Heart left ventricle (tissue), 16 donors: ENCODE measurements around the gene BTBD16. TPM values are rescaled to one million over a fixed set of nuclear protein-coding genes. Genes with fewer than 3 reads are reported as not detected.

Experiments used
- ATAC-seq, 4 donors: fragments of 200-7000 bp; cut with Tn5 transposase; one replicate each; pipeline ENCODE4 v1.9.1; 2020 to 2022; ENCODE audit warnings: moderate library complexity in 4 of 4, mild to moderate bottlenecking in 3 of 4, moderate number of reproducible peaks in 1 of 4
- DNase-seq, 5 donors: peaks; one replicate each; pipeline ENCODE4 v3.0.0-alpha.2; 2020
- H3K27ac ChIP-seq, 12 donors: fragments of 200-600 bp; sonication (generic) in 4 of 12; one replicate each; pipeline versions ENCODE4 v1.5.0 to v1.8.0; 2016 to 2022; ENCODE audit warnings: mild to moderate bottlenecking in 2 of 12
- H3K27me3 ChIP-seq, 9 donors: fragments of 200-600 bp; sonication (generic) in 2 of 9; one replicate each; pipeline versions ENCODE4 v1.5.1 to v1.8.0; 2016 to 2022; ENCODE audit warnings: mild to moderate bottlenecking in 3 of 9
- H3K36me3 ChIP-seq, 9 donors: fragments of 200-600 bp; sonication (generic) in 2 of 9; one replicate each; pipeline versions ENCODE4 v1.5.0 to v1.8.0; 2018 to 2022; ENCODE audit warnings: mild to moderate bottlenecking in 2 of 9
- H3K4me1 ChIP-seq, 12 donors: fragments of 200-600 bp; sonication (generic) in 4 of 12; one replicate each; pipeline versions ENCODE4 v1.5.0 to v1.8.0; 2016 to 2022; ENCODE audit warnings: mild to moderate bottlenecking in 3 of 12
- H3K4me3 ChIP-seq, 12 donors: fragments of 200-600 bp; sonication (generic) in 4 of 12; one replicate each; pipeline versions ENCODE4 v1.5.0 to v1.8.0; 2017 to 2022; ENCODE audit warnings: mild to moderate bottlenecking in 9 of 12, moderate library complexity in 4 of 12
- H3K9me3 ChIP-seq, 12 donors: fragments of 200-600 bp; sonication (generic) in 4 of 12; one replicate each; pipeline versions ENCODE4 v1.5.0 to v1.8.0; 2016 to 2022; ENCODE audit warnings: mild to moderate bottlenecking in 1 of 12
- POLR2A ChIP-seq, 2 donors: fragments of 450-650 bp; IDR thresholded peaks; one replicate each; pipeline ENCODE4 v1.6.1; 2017; ENCODE audit warnings: antibody characterized with exemption in 2 of 2, mild to moderate bottlenecking in 2 of 2, moderate library complexity in 2 of 2
- WGBS, 4 donors: extraction: QIAGEN DNeasy Blood & Tissue Kit in 2 of 4; methylation state at CpG; one replicate each; pipeline versions ENCODE4 v1.1.5 to v1.1.7; 2013 to 2018; 5-methylcytosine and 5-hydroxymethylcytosine counted together
- intact Hi-C, 10 donors: fragments of 100-400 bp; cut with DNase I; formaldehyde crosslinking; loops; one replicate each; pipeline versions ENCODE4 v1.11.1 to v1.14.2; 2022
- polyA plus RNA-seq, 2 donors: library from polyadenylated mRNA; stranded (reverse); fragments of 200-250 nt; gene quantifications; one replicate each; pipeline ENCODE4 v1.2.3, GENCODE V29; 2013
- total RNA-seq, 9 donors: library from RNA; depleted of rRNA in 2 of 9; stranded (reverse); fragments of >200 nt in 2 of 9; fragmentation: NEBNext Ultra II Directional in 3 of 9; extraction: Animal tissue kit (Norgen Biotek cat#: 25700) in 3 of 9; gene quantifications; one replicate each; pipeline versions ENCODE4 v1.1.0 to v1.2.4, GENCODE V29; 2016 to 2023
- TF ChIP-seq, protein P1 (sequence below), 12 donors: fragments of 200-600 bp; sonication (generic) in 4 of 12; IDR thresholded peaks; one replicate each; pipeline versions ENCODE4 v1.5.0 to v1.8.0; 2018 to 2022; ENCODE audit warnings: antibody characterized with exemption in 12 of 12, mild to moderate bottlenecking in 5 of 12
- donor health status: ischemic (EF 13 %, LVEDD 7.1; RV severe dilation, severe dysfunction).
- donor health status: healthy with polysubstance abuse.
- donor health status: DM: no; HTN: yes; CAD: no.
- donor health status: DM: no; HTN: no; CAD: no.
- donor health status: ischemic (EF 25% LVEDD 6.9; RV normal size, moderate dysfunction).
- donor health status: ischemic (EF 25% LVEDD 5.7; RV mildly dilated, moderate dysfunction).
- donor health status: healthy.
- donor health status: DM: yes; HTN: yes; CAD: no.
- donor health status: ischemic (EF 35%, LVEDD 5.7; RV mildly dilated, moderate dysfunction).
- donor health status: nonischemic (EF 11% LVEDD 7.7; RV severe dilation, severe dysfunction).
- donor health status: DM: yes; HTN: yes; CAD: no.
- donor health status: PGD.
- donor health status: ischemic (EF 29% LVEDD 5.4; RV normal size, mild dysfunction).
- donor health status: nonischemic (EF 23%, LVEDD 6.1; RV moderate dilation, normal function).

Gene BTBD16
- total and polyA plus RNA-seq, 11 donors, result 0.23 to 0.25 TPM; not detected in 9

DNA sequence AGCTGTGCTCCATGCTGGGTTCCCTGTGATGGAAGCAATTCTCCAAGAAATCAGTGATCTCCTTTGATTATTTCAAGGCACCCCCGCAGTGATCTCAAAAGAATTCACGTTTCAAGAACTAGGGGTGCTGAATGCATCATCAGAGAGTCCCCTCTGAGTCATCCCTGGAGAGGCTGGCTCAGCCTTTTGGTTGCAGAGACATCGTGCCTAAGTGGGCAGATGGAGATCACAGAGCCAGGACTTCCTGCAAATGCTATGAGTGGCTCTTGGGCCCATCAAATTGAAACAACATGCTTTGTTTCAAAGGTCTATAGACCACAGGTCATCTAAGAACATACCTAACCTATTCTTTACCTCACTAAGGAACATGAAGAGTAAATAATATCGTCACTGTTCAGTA lies 61.9 kb downstream of the BTBD16 start:
- no peak overlapping the region for H3K27ac ChIP-seq
- intact Hi-C loops, result no loop called here
- ATAC-seq, result no peak
- no peaks in the 10 kb centered on the region for H3K4me1 ChIP-seq
- TF ChIP-seq, protein P1, sequence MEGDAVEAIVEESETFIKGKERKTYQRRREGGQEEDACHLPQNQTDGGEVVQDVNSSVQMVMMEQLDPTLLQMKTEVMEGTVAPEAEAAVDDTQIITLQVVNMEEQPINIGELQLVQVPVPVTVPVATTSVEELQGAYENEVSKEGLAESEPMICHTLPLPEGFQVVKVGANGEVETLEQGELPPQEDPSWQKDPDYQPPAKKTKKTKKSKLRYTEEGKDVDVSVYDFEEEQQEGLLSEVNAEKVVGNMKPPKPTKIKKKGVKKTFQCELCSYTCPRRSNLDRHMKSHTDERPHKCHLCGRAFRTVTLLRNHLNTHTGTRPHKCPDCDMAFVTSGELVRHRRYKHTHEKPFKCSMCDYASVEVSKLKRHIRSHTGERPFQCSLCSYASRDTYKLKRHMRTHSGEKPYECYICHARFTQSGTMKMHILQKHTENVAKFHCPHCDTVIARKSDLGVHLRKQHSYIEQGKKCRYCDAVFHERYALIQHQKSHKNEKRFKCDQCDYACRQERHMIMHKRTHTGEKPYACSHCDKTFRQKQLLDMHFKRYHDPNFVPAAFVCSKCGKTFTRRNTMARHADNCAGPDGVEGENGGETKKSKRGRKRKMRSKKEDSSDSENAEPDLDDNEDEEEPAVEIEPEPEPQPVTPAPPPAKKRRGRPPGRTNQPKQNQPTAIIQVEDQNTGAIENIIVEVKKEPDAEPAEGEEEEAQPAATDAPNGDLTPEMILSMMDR (IDR thresholded peaks at IDR 0.05), result no peak
- no peak for TF ChIP-seq POLR2A (IDR thresholded peaks at IDR 0.05)
- WGBS, 4 donors, result 74 to 88% (median 77%) methylated on average over 4 of the region's 4 CpGs
- no peaks in the 10 kb centered on the region for H3K36me3 ChIP-seq
- no peaks in the 10 kb centered on the region for H3K9me3 ChIP-seq
- DNase-seq, result no peak
- no peaks in the 10 kb centered on the region for H3K27me3 ChIP-seq
- H3K4me3 ChIP-seq, result no peak overlapping the region

DNA sequence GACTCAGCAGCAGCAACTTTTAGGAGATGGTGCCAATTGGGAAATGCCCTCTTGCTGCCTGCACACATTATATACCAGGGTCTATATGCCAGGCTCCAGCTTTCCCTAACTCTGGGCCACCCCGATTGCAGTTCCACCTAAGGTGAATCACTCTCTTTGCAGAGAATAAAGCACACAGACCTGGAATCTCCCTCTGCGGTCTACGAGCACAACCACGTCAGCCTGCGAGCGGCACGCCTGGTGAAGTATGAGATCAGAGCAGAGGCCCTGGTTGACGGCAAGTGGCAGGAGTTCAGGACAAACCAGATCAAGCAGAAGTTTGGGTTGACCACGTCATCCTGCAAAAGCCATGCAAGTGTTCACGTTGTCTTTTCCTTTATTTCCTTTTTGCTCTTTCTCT lies 65.2 kb downstream of the BTBD16 start:
- Histone ChIP-seq H3K36me3 (no peaks in the 10 kb centered on the region), H3K27ac (no peak overlapping the region), H3K9me3 (no peaks in the 10 kb centered on the region), H3K4me3 (no peak overlapping the region), H3K4me1 (peaks cover 0 to 23% (median 5%) of the 10 kb centered on the region in 12 donors), H3K27me3 (no peaks in the 10 kb centered on the region)
- 87 to 96% (median 91%) methylated on average over 10 of the region's 10 CpGs for WGBS, 4 donors
- intact Hi-C loops, result loop anchor here in 1 of 10 donors (5.0 kb wide), 1 partner anchor 34 kb away; no protein-coding TSS in a partner anchor
- TF ChIP-seq, protein P1 (IDR thresholded peaks at IDR 0.05), result no peak
- TF ChIP-seq POLR2A (IDR thresholded peaks at IDR 0.05), result no peak
- no peak for DNase-seq
- no peak for ATAC-seq

- 77 to 87% (median 82%) methylated on average over 3 of the region's 3 CpGs for WGBS, 4 donors
- Histone ChIP-seq H3K4me1 (peaks cover 0 to 29% (median 7%) of the 10 kb centered on the region in 12 donors), H3K36me3 (no peaks in the 10 kb centered on the region), H3K27me3 (no peaks in the 10 kb centered on the region), H3K9me3 (no peaks in the 10 kb centered on the region), H3K4me3 (no peak overlapping the region), H3K27ac (no peak overlapping the region)
- intact Hi-C loops, result loop anchor here in 1 of 10 donors (5.0 kb wide), 1 partner anchor 35 kb away; no protein-coding TSS in a partner anchor
- no peak for ATAC-seq
- no peak for DNase-seq
- TF ChIP-seq, protein P1 (IDR thresholded peaks at IDR 0.05), result no peak
These were observed 65.9 kb downstream of the BTBD16 start for GRCh38 chr10:122336961-122337360.

DNA sequence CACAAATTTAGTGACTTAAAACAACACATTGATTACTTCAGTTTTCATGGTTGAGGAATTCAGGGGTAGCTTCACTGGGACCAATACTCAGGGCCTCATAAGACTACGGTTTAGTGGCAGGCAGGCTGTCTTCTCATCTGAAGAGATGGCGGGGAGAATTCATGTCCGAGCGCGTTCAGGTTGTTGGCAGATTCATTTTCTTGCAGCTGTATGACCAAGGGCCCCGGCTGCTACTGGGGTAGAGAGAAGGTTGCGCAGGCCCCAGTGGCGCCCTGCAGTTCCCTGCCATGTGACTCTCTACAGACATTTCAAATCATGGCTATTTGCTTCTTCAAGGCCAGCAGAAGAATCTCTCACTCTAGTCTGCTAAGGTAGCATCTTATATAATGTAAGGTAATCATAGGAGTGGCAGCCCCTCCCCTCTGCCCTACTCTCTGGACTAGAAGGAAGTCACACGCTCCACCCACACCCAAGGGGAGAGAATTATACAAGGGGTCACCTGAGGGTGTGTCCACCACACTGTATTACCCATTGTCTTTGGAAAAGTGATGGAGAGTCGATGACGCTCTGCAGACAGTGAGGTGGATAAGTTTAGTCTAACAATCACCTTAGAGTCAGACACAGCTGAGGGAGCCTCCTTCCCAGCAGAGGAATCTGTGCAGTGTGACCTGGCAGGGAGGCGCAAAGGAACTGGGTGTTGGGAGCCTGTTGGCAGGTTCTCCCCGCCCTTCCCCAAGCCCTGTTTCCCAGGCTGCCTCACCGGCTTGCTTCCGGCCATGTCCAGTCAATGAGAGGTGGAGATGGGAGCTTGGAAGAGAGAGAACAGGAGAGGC lies 67.7 kb downstream of the BTBD16 start:
- intact Hi-C loops, result loop anchor here in 2 of 10 donors (2.0 to 5.0 kb wide), 2 partner anchors 37 to 98 kb away; no protein-coding TSS in a partner anchor
- Histone ChIP-seq H3K27ac (peak overlapping the region in 2 of 12 donors; percentile 23 to 40), H3K4me3 (no peak overlapping the region), H3K9me3 (no peaks in the 10 kb centered on the region), H3K4me1 (peaks cover 0 to 39% (median 7%) of the 10 kb centered on the region in 12 donors), H3K27me3 (no peaks in the 10 kb centered on the region), H3K36me3 (no peaks in the 10 kb centered on the region)
- peak in 3 of 4 donors; percentile 6 to 33 (median 22) for ATAC-seq
- WGBS, 4 donors, result 77 to 89% (median 85%) methylated on average over 15 of the region's 15 CpGs
- no peak for DNase-seq
- TF ChIP-seq, protein P1 (IDR thresholded peaks at IDR 0.05), result no peak
- no peak for TF ChIP-seq POLR2A (IDR thresholded peaks at IDR 0.05)
